HEK293 (cell line): ENCODE data around the gene CHI3L2.

Experiments
- CTCF ChIA-PET: fragments of 350-600 bp; formaldehyde crosslinking; extraction: SDS; loops from one replicate; lab custom pipeline; 2021; ENCODE audit warnings: antibody characterized with exemption; lab: Yijun Ruan, JAX
- POLR2A ChIA-PET: fragments of 300-600 bp; formaldehyde crosslinking; extraction: SDS; loops from one replicate; lab custom pipeline; 2020; ENCODE audit warnings: antibody characterized with exemption, inconsistent platforms; lab: Yijun Ruan, JAX
- H3K27ac ChIP-seq: fragments of 200-500 bp; sonication (Bioruptor generic); 2 replicates; pipeline ENCODE4 v1.5.1; 2014; ENCODE audit warnings: low read depth, low read length, control low read depth, inconsistent platforms; ENCODE audit errors: extremely low read depth
- H3K36me3 ChIP-seq, 2 experiments: fragments of 200-500 bp in 1 of 2; sonication (Bioruptor generic) in 1 of 2; 1 replicate in 1 of 2; 2 replicates in 1 of 2; pipeline ENCODE4 v1.5.1; 2014 to 2017; ENCODE audit warnings: inconsistent platforms in 2 of 2, low read length in 2 of 2; ENCODE audit not compliant: control insufficient read depth in 2 of 2, insufficient read depth in 1 of 2
- H3K4me1 ChIP-seq: fragments of 200-500 bp; sonication (Bioruptor generic); 2 replicates; pipeline ENCODE4 v1.5.1; 2014; ENCODE audit warnings: mild to moderate bottlenecking, low read length, inconsistent platforms; ENCODE audit not compliant: control insufficient read depth, insufficient read depth
- H3K4me3 ChIP-seq: 2 replicates; pipeline ENCODE4 v1.5.1; 2011; ENCODE audit warnings: low read depth, mild to moderate bottlenecking, control low read depth, low read length, moderate library complexity
- H3K9me3 ChIP-seq: fragments of 200-500 bp; sonication (Bioruptor generic); 2 replicates; pipeline ENCODE4 v1.5.1; 2014; ENCODE audit warnings: low read depth, low read length, inconsistent platforms; ENCODE audit not compliant: control insufficient read depth, insufficient read depth
- EGR2 ChIP-seq: fragments of 450-650 bp; formaldehyde crosslinking; IDR thresholded peaks from 2 replicates; pipeline ENCODE4 v1.5.1; 2016; ENCODE audit warnings: low read depth, missing biosample characterization, missing genetic modification characterization
- GLI2 ChIP-seq: fragments of 450-650 bp; formaldehyde crosslinking; IDR thresholded peaks from 2 replicates; pipeline ENCODE4; 2017; ENCODE audit warnings: missing biosample characterization, missing genetic modification characterization, low read depth, borderline replicate concordance
- KLF16 ChIP-seq: fragments of 450-650 bp; formaldehyde crosslinking; IDR thresholded peaks from 2 replicates; pipeline ENCODE4 v1.5.1; 2017; ENCODE audit warnings: missing biosample characterization, missing genetic modification characterization
- KLF9 ChIP-seq: fragments of 450-650 bp; formaldehyde crosslinking; IDR thresholded peaks from 2 replicates; pipeline ENCODE4 v1.5.1; 2016; ENCODE audit warnings: missing biosample characterization, missing genetic modification characterization, low read depth
- SALL2 ChIP-seq: fragments of 450-650 bp; formaldehyde crosslinking; IDR thresholded peaks from 2 replicates; pipeline ENCODE4 v1.5.0; 2017; ENCODE audit warnings: missing biosample characterization, mild to moderate bottlenecking, missing genetic modification characterization, borderline replicate concordance
- TCF7L2 ChIP-seq: IDR thresholded peaks from 2 replicates; pipeline ENCODE4 v1.6.1; 2011; ENCODE audit warnings: low read depth, mild to moderate bottlenecking, inconsistent platforms, low read length, moderate library complexity, borderline replicate concordance
- ZBTB49 ChIP-seq: fragments of 450-650 bp; formaldehyde crosslinking; IDR thresholded peaks from 2 replicates; pipeline ENCODE4 v1.5.1; 2016; ENCODE audit warnings: missing biosample characterization, missing genetic modification characterization, low read depth
- ZFP3 ChIP-seq: fragments of 450-650 bp; formaldehyde crosslinking; IDR thresholded peaks from 2 replicates; pipeline ENCODE4 v1.5.1; 2016; ENCODE audit warnings: low read depth, missing biosample characterization, missing genetic modification characterization
- ZIC2 ChIP-seq: fragments of 450-650 bp; formaldehyde crosslinking; IDR thresholded peaks from 2 replicates; pipeline ENCODE4 v1.5.1; 2016; ENCODE audit warnings: missing biosample characterization, missing genetic modification characterization
- ZNF132 ChIP-seq: fragments of 450-650 bp; formaldehyde crosslinking; IDR thresholded peaks from 2 replicates; pipeline ENCODE4 v1.5.1; 2017; ENCODE audit warnings: missing biosample characterization, missing genetic modification characterization, borderline replicate concordance
- ZNF211 ChIP-seq: fragments of 450-650 bp; formaldehyde crosslinking; IDR thresholded peaks from 2 replicates; pipeline ENCODE4 v1.5.1; 2016; ENCODE audit warnings: low read depth, missing biosample characterization, missing genetic modification characterization
- ZNF341 ChIP-seq: fragments of 450-650 bp; formaldehyde crosslinking; IDR thresholded peaks from 2 replicates; pipeline ENCODE4; 2016; ENCODE audit warnings: low read depth, missing biosample characterization, missing genetic modification characterization
- ZNF398 ChIP-seq: fragments of 450-650 bp; formaldehyde crosslinking; IDR thresholded peaks from 2 replicates; pipeline ENCODE4 v1.5.1; 2017; ENCODE audit warnings: missing biosample characterization, missing genetic modification characterization
- ZNF423 ChIP-seq: fragments of 450-650 bp; formaldehyde crosslinking; IDR thresholded peaks from 2 replicates; pipeline ENCODE4 v1.5.1; 2016; ENCODE audit warnings: missing biosample characterization, missing genetic modification characterization
- ZNF473 ChIP-seq: fragments of 450-650 bp; formaldehyde crosslinking; IDR thresholded peaks from 2 replicates; pipeline ENCODE4 v1.5.1; 2017; ENCODE audit warnings: missing biosample characterization, missing genetic modification characterization
- ZNF514 ChIP-seq: fragments of 450-650 bp; formaldehyde crosslinking; IDR thresholded peaks from 2 replicates; pipeline ENCODE4 v1.5.1; 2016; ENCODE audit warnings: missing biosample characterization, missing genetic modification characterization
- ZNF585B ChIP-seq: fragments of 450-650 bp; formaldehyde crosslinking; IDR thresholded peaks from 2 replicates; pipeline ENCODE4 v1.5.1; 2016; ENCODE audit warnings: missing biosample characterization, missing genetic modification characterization
- ZNF600 ChIP-seq: fragments of 450-650 bp; formaldehyde crosslinking; IDR thresholded peaks from 2 replicates; pipeline ENCODE4 v1.5.1; 2016; ENCODE audit warnings: missing biosample characterization, missing genetic modification characterization
- ZNF629 ChIP-seq: fragments of 450-650 bp; formaldehyde crosslinking; IDR thresholded peaks from 2 replicates; pipeline ENCODE4 v1.5.1; 2017; ENCODE audit warnings: missing biosample characterization, missing genetic modification characterization
- ZNF658 ChIP-seq: fragments of 450-650 bp; formaldehyde crosslinking; IDR thresholded peaks from 2 replicates; pipeline ENCODE4; 2016; ENCODE audit warnings: missing biosample characterization, missing genetic modification characterization
- ZNF670 ChIP-seq: fragments of 450-650 bp; formaldehyde crosslinking; IDR thresholded peaks from 2 replicates; pipeline ENCODE4 v1.5.1; 2016; ENCODE audit warnings: missing biosample characterization, missing genetic modification characterization, low read depth
- ZNF701 ChIP-seq: fragments of 450-650 bp; formaldehyde crosslinking; IDR thresholded peaks from 2 replicates; pipeline ENCODE4 v1.5.1; 2016; ENCODE audit warnings: missing biosample characterization, missing genetic modification characterization
- ZNF707 ChIP-seq: fragments of 450-650 bp; formaldehyde crosslinking; IDR thresholded peaks from 2 replicates; pipeline ENCODE4 v1.5.1; 2016; ENCODE audit warnings: missing biosample characterization, missing genetic modification characterization
- ZSCAN16 ChIP-seq: fragments of 450-650 bp; formaldehyde crosslinking; IDR thresholded peaks from 2 replicates; pipeline ENCODE4 v1.5.1; 2016; ENCODE audit warnings: missing biosample characterization, missing genetic modification characterization

Gene CHI3L2

GRCh38 chr1:111281411-111281810 is 53.9 kb downstream of the CHI3L2 start:
- Histone ChIP-seq H3K9me3 (no peaks in the 10 kb centered on the region), H3K27ac (no peak overlapping the region), H3K4me3 (no peak overlapping the region), H3K4me1 (no peaks in the 10 kb centered on the region), H3K36me3 (no peaks in the 10 kb centered on the region)
- ChIA-PET POLR2A (no interaction called here), CTCF (interaction anchor here (0.6 kb wide), 1 partner anchor 12 kb away, joined by 3 read pairs; no protein-coding TSS in a partner anchor)
- TF ChIP-seq ZSCAN16 (tag by site-specific recombination) (no peak), EGR2 (tag by site-specific recombination) (no peak), ZNF701 (tag by site-specific recombination) (no peak), ZNF658 (no peak), ZNF473 (tag by site-specific recombination) (no peak), GLI2 (tag by site-specific recombination) (no peak), ZNF600 (no peak), ZNF423 (no peak), ZNF585B (tag by site-specific recombination) (no peak), SALL2 (tag by site-specific recombination) (no peak), ZNF398 (tag by site-specific recombination) (no peak), KLF16 (tag by site-specific recombination) (no peak), ZNF670 (no peak), KLF9 (no peak), ZNF211 (tag by site-specific recombination) (no peak)

- CTCF ChIA-PET = interaction anchor here (0.6 kb wide), 1 partner anchor 284 kb away, joined by 5 read pairs; no protein-coding TSS in a partner anchor
- POLR2A ChIA-PET = interaction anchor here (0.5 kb wide), 1 partner anchor 69 kb away, joined by 3 read pairs; no protein-coding TSS in a partner anchor
- no peak overlapping the region for H3K4me3 ChIP-seq
- H3K36me3 ChIP-seq = no peaks in the 10 kb centered on the region
- H3K27ac ChIP-seq = no peak overlapping the region
- H3K4me1 ChIP-seq = no peaks in the 10 kb centered on the region
- TF ChIP-seq ZNF132 (tag by site-specific recombination) = no peak
- no peak for TF ChIP-seq ZNF514 (tag by site-specific recombination)
- TF ChIP-seq ZFP3 (tag by site-specific recombination) = no peak
- no peak for TF ChIP-seq ZNF341 (tag by site-specific recombination)
- no peak for TF ChIP-seq ZBTB49
- TF ChIP-seq ZNF423 = no peak
- TF ChIP-seq TCF7L2 = no peak
- TF ChIP-seq ZIC2 = no peak
- TF ChIP-seq ZNF629 (tag by site-specific recombination) = no peak
- no peak for TF ChIP-seq ZNF707 (tag by site-specific recombination)
- H3K9me3 ChIP-seq = no peaks in the 10 kb centered on the region
Observed at GRCh38 chr1:111283838-111284237, 56.3 kb downstream of the CHI3L2 start.
